ENCODE measurements around the gene LRRC42. TPM values are rescaled to one million over a fixed set of nuclear protein-coding genes. Genes with fewer than 3 reads are reported as not detected.

LRRC42 gene, protein sequence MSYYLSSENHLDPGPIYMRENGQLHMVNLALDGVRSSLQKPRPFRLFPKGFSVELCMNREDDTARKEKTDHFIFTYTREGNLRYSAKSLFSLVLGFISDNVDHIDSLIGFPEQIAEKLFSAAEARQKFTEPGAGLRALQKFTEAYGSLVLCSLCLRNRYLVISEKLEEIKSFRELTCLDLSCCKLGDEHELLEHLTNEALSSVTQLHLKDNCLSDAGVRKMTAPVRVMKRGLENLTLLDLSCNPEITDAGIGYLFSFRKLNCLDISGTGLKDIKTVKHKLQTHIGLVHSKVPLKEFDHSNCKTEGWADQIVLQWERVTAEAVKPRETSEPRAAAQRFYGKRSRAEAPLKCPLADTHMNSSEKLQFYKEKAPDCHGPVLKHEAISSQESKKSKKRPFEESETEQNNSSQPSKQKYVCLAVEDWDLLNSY
- total RNA-seq (10 to 100 TPM; 14.5 to 29.1 (median 20.8) TPM), polyA plus RNA-seq (10 to 100 TPM; 17.1 to 22.3 TPM)
- long read RNA-seq, donor 1, transcript LRRC42-201 (8 exons, 1,727 nt): major isoform, 66 of 145 reads
- long read RNA-seq, donor 1, transcript LRRC42-203 (9 exons, 2,037 nt): minor isoform, 55 of 145 reads
- long read RNA-seq, donor 1, partial matches to known transcripts: 6 of 145 reads
- long read RNA-seq, donor 1, other reads (novel, unspliced or antisense): 18 of 145 reads
- long read RNA-seq, donor 2, transcript LRRC42-201 (8 exons, 1,727 nt): minor isoform, 11 of 79 reads
- long read RNA-seq, donor 2, transcript LRRC42-205 (3 exons, 611 nt): major isoform, 18 of 79 reads
- long read RNA-seq, donor 2, transcript LRRC42-203 (9 exons, 2,037 nt): minor isoform, 15 of 79 reads
- long read RNA-seq, donor 2, partial matches to known transcripts: 35 of 79 reads
- long read RNA-seq, donor 2, other reads (novel, unspliced or antisense): 0 of 79 reads
- long read RNA-seq, donor 3, transcript LRRC42-201 (8 exons, 1,727 nt): minor isoform, 10 of 25 reads
- long read RNA-seq, donor 3, transcript LRRC42-203 (9 exons, 2,037 nt): major isoform, 11 of 25 reads
- long read RNA-seq, donor 3, partial matches to known transcripts: 0 of 25 reads
- long read RNA-seq, donor 3, other reads (novel, unspliced or antisense): 4 of 25 reads

DNA sequence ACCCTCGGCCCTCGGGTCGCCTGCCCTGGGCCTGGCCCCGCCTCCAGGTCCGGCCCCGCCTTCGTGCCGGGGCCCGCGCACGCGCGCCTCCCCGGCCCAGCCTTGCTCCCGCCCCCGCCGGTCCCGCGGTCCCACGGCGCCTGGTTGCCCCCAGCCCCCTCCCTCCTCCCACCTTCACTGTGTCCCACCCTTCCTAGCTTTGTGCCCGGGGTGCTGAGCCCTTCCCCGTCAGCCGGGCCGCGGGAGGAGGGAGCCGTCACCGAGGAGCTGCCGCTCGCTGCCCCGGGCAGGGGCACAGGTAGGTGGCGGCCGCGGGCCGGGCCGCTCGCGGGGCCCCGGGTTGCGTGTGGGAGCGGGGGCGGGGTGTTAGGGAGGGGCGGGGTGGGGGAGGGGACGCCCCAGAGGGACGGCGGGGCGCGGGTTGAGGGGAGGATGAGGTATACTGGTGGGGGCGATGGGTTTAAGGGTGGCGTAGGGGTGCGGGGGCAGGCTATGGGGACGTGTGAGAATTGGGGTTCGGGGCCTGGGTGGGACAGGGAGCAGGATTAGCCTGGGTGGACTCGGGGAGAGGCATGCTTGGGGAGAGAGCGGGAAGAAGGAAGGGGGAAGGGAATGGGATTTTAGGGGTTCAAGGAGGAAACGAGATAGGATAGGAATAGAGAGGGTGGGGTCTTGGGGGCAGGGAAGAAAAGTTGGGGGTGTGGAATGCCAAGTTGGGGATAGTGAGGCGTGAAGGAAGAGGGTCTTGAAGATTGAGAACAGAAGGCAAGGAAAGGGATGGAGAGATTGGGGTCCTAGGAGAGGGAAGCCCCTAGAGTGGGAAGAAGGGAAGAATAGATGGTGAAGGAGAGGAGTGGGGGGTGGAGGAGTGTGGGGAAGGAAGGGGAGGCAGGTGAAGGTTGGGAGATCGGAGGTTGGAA lies at the start of gene LRRC42:
LRRC42 (plus strand) TSS at position 99 of the 920 bp plus-strand sequence. CDS start 5,650 bp downstream, outside the sequence.
- Histone ChIP-seq H3K27me3 (no peaks in the 10 kb centered on the region), H3K27ac (peak within 1 kb of the TSS; percentile 88 to 89), H3K36me3 (no peaks in the 10 kb centered on the region), H3K9me3 (no peaks in the 10 kb centered on the region), H3K4me3 (peak within 1 kb of the TSS; percentile 84), H3K4me1 (ENCODE audit: insufficient read depth) (peaks cover 11% of the 10 kb centered on the region)
- intact Hi-C loops (cut with DNase I): loop anchor here in 3 of 4 donors (5.0 kb wide), 2 partner anchors 49 to 59 kb away; partner anchors contain the start of gene YIPF1 (in 2 of the 3)
- WGBS, 3 donors: 1 to 2% (median 1%) methylated on average over 51 to 58 of the region's 58 CpGs
- TF ChIP-seq, protein P1, sequence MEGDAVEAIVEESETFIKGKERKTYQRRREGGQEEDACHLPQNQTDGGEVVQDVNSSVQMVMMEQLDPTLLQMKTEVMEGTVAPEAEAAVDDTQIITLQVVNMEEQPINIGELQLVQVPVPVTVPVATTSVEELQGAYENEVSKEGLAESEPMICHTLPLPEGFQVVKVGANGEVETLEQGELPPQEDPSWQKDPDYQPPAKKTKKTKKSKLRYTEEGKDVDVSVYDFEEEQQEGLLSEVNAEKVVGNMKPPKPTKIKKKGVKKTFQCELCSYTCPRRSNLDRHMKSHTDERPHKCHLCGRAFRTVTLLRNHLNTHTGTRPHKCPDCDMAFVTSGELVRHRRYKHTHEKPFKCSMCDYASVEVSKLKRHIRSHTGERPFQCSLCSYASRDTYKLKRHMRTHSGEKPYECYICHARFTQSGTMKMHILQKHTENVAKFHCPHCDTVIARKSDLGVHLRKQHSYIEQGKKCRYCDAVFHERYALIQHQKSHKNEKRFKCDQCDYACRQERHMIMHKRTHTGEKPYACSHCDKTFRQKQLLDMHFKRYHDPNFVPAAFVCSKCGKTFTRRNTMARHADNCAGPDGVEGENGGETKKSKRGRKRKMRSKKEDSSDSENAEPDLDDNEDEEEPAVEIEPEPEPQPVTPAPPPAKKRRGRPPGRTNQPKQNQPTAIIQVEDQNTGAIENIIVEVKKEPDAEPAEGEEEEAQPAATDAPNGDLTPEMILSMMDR (IDR thresholded peaks at IDR 0.05): peak in 1 of 3 donors; percentile 14
- no peak for TF ChIP-seq POLR2A (IDR thresholded peaks at IDR 0.05)
- no peak for DNase-seq

DNA sequence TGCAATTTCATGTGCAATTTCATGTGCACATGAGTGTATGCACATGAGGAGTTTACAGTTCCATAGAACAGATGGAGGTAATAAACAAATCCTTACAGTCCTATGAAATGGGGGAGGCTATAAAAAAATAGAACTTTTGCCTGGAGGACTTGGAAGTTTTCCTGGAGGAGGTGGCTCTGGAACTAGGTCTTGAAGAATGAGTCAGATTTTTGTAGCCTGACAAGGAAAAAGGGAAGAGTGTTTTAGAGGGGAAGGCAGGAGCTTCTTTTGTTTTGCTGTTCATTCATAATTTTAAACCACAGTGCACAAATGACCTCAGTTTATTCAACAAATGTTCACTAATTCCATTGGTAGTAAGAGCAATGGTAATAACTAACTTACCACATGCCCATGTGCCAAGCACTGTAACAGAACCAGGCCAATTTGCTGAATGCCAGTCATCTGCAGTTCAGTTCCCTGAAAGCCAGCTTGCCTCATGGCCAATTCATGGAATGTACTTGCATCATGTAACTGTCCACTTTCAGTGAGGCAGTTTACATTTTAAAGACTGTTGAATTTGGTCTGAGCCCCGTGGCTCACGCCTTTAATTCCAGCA lies 49.4 kb upstream of the LRRC42 start:
- Histone ChIP-seq H3K9me3 (no peaks in the 10 kb centered on the region), H3K27me3 (no peaks in the 10 kb centered on the region), H3K4me3 (no peak overlapping the region), H3K4me1 (ENCODE audit: insufficient read depth) (peaks cover 5% of the 10 kb centered on the region), H3K27ac (no peak overlapping the region), H3K36me3 (no peaks in the 10 kb centered on the region)
- no peak for DNase-seq
- TF ChIP-seq POLR2A (IDR thresholded peaks at IDR 0.05) (no peak), EP300 (IDR thresholded peaks at IDR 0.05) (no peak)
- TF ChIP-seq, protein P1 (IDR thresholded peaks at IDR 0.05): no peak
- intact Hi-C loops (cut with DNase I): loop anchor here in 1 of 4 donors (5.0 kb wide), 1 partner anchor 51 kb away; the partner anchor contains the start of genes IFT25 and LRRC42
- 18 to 30% (median 26%) methylated on average over 2 of the region's 2 CpGs for WGBS, 3 donors

DNA sequence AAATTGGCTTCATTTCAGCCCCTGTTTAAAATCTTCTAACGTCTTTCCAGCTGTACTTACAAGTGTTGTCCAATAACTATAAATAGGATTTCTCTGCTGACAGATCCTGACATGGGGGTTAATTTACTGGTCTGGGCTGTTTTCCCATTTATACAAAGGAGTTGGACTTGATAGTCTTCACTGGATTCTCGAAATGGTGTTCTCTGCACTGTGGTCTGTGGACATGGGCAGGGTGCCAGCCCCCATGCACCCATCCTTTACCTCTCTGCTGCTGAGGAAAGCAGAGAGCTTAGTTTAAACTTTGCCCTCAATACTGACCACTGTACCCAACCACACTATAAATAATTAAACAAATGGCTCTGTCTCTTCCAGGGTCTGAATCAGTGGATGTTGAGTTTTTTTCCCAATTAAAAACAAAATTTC lies 46.9 kb upstream of the LRRC42 start:
- WGBS, 3 donors: 0 to 3% (median 1%) methylated on average over 2 of the region's 2 CpGs
- Histone ChIP-seq H3K4me3 (no peak overlapping the region), H3K9me3 (no peaks in the 10 kb centered on the region), H3K36me3 (no peaks in the 10 kb centered on the region), H3K27ac (no peak overlapping the region), H3K27me3 (no peaks in the 10 kb centered on the region), H3K4me1 (ENCODE audit: insufficient read depth) (peaks cover 5% of the 10 kb centered on the region)
- intact Hi-C loops (cut with DNase I): loop anchor here in 1 of 4 donors (5.0 kb wide), 1 partner anchor 48 kb away; the partner anchor contains the start of genes IFT25 and LRRC42
- TF ChIP-seq POLR2A (IDR thresholded peaks at IDR 0.05) (no peak), EP300 (IDR thresholded peaks at IDR 0.05) (no peak)
- TF ChIP-seq, protein P1 (IDR thresholded peaks at IDR 0.05): no peak
- DNase-seq: peak in 4 of 5 donors; percentile 36 to 61 (median 44)

Data from ovary (tissue), 10 donors.